GM18526 (cell line): Measurements from ENCODE around the gene ODC1.

Experiments
- POLR2A ChIP-seq: IDR thresholded peaks from 3 replicates; pipeline ENCODE4 v1.6.1; 2011; ENCODE audit not compliant: insufficient read length; ENCODE audit errors: extremely low read depth

Gene ODC1

GRCh38 chr2:10392951-10393639 lies 55.0 kb downstream of the ODC1 start:
- no peak for TF ChIP-seq POLR2A

GRCh38 chr2:10392548-10392947 lies 55.6 kb downstream of the ODC1 start:
- no peak for TF ChIP-seq POLR2A

GRCh38 chr2:10392100-10392499 lies 56.0 kb downstream of the ODC1 start:
- TF ChIP-seq POLR2A = no peak

GRCh38 chr2:10390369-10390801 lies 57.7 kb downstream of the ODC1 start:
- TF ChIP-seq POLR2A = no peak
